Stimulated activated CD4-positive, alpha-beta T cell treated with anti-CD3 and anti-CD28 coated beads, Interleukin-15, amount 100 ng/mL, for 48 hours (primary cell): Measurements from ENCODE around the gene NLN.
"Not testable (repeated sequence)": the region's sequence is repeated elsewhere in the genome, so short reads cannot be mapped to it uniquely, and the experiment has no call there.

Source experiments
- DNase-seq, 2 donors: peaks; one replicate each; pipeline ENCODE4 v3.0.0-alpha.2; 2020; ENCODE audit warnings: low read depth in 2 of 2

The NLN gene

DNA sequence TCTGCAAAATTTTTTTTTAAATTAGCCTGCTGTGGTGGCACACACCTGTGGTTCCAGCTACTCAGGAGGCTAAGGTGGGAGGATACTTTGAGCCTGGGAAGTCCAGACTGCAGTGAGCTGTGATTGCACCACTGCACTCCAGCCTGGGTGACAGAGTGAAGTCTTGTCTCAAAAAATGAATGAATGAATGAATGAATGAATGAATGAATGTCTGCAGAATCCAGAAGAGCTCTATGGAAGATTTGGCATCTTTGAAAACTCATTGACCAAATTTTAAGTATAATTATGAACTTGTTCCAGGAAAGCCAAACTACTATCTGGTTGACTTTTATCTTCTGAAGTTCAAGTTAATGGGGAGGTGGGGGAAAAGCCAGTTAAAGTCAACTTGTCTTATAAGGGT is 110.1 kb downstream of the NLN start:
- no peak for DNase-seq

DNA sequence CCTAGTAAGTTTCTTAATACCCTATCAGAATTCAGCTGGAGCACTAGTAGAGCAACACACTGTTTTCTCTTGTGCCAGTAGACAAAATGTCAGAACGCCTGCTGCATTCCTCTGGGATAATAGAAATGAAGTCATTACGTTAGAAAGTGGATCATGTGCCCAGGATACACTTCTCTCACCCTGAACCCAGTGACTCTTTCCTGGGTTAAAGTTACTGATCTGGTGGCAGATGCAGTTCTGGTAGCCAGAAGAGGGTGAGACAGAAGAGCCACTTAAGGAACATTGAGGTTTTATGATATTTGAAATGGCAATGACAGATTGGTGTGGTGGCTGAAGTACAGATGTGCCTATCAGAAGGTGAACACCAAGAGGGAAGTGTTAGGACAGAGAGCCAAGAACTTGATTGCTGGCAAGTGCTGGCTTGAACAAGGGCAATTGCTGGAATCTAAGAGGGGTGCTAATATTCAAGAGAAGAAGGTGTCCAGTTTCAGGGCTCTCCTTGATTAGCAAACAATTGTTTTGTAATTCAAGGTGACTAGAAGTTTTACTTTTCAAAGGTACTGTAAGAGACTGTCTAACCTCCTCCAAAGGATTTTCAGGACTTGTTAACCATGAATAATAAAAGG is 110.7 kb downstream of the NLN start:
- no peak for DNase-seq

DNA sequence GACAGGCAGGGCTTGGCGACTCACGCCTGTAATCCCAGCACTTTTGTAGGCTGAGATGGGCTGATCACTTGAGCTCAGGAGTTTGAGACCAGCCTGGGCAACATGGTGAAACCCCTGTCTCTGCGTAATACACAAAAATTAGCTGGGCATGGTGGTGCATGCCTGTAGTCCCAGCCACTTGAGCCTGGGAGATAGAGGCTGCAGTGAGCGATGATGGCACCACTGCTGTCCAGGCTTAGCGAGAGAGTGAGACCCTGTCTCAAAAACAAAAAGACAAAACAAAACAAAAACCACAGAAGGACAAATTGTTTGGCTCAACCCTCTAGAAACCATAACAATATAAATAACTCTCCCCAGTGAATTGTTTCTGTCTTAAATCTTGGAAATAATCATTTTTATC is 111.8 kb downstream of the NLN start:
- DNase-seq = no peak

DNA sequence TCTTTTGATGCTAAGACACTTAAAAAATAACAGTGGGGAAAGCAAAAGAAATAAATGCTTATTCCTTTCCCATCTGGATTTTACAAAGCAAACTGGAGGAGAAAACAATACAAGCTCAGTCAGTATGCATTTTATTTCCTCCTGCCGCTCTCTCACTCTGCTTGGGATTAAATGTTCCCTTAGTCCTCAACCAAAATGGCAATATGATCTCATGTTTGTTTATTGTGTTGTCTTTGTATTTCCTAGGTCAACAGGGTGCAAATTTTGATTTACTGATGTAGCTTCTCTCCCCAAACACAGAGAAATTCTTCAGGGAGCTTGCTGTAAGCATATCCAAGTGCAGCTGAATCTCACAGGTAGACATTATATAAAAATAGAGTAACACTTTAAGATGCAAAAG is 112.3 kb downstream of the NLN start:
- DNase-seq = no peak

DNA sequence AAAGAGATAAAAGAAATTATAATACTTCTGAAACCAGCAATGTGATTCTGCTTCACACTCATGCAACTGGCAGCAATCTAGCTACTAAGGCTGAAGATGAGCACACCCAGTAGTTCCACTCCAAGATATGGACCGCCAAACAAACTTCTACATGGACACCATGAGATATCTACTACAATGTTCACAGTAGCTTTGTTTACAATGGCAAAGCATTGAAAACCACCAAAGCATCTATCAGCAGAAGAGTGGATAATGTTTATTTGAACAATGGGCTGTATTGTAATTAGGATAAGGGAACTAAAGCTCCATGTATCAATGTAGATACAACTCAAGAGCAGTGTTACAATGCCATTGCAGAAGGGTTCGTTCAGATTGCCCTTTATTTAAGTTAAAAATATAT is 113.2 kb downstream of the NLN start:
- no peak for DNase-seq

DNA sequence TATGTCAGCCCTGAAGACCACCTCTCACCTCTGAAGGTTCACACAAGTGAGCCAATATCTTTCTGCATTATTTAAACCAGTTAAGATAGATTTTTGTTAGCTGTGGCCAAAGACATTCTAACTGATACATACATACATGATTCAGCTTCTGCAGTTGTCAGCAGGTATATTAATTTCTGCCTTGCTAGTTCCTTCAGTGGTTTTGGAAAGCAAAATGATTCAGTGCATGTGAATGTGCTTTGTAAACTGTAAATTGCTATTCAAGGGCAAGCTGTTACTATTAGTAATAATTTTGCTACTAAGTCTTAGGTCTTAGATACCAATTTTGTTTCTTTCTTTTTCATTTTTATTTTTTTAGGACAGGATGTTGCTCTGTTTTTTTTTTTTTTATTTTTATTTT is 115.1 kb downstream of the NLN start:
- no peak for DNase-seq

DNA sequence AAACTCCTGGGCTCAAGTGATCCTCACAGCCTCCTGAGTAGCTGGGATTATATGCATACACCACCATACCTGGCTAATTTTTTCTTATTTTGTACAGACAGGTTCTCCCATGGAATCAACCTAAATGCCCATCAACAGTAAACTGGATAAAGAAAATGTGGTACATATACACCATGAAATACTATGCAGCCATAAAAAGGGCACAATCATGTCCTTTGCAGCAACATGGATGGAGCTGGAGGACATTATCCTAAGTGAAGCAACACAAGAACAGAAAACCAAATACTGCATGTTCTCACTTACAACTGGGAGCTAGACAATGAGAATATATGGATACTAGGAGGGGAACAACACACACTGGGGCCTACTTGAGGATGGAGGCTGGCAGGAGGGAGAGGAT is 117.2 kb downstream of the NLN start:
- not testable (repeated sequence) for DNase-seq

DNA sequence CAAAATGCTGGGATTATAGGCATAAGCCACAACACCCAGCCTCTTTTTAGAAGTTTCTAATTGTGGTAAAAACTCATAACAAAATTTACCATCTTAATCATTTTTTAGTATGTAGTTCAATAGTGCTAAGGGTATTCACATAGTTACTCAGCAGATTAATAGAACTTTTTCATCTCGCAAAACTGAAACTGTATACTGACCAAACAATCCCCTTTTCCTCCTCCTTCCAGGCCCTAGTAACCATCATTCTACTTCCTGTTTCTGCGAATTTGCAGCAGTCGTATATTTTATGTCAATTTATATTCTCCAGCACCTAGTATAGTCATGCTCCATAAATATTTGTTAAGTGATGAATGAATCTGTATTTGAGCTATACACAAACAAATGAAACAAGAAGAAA is 118.1 kb downstream of the NLN start:
- DNase-seq = no peak

DNA sequence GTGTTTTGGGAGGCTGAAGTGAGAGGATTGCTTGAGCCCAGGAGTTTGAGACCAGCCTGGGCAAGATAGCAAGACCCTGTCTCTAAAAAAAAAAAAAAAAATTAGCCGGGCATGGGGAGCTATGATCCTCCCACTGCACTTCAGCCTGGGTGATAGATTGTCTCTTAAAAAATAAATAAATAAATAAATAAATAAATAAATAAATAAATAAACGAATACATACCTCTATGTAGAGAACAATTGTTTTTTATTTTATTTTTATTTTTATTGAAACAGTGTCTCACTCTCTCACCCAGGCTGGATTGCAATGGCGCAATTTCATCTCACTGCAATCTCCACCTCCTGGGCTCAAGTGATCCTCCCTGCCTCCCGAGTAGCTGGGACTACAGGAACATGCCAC is 122.8 kb downstream of the NLN start:
- DNase-seq = not testable (repeated sequence)

DNA sequence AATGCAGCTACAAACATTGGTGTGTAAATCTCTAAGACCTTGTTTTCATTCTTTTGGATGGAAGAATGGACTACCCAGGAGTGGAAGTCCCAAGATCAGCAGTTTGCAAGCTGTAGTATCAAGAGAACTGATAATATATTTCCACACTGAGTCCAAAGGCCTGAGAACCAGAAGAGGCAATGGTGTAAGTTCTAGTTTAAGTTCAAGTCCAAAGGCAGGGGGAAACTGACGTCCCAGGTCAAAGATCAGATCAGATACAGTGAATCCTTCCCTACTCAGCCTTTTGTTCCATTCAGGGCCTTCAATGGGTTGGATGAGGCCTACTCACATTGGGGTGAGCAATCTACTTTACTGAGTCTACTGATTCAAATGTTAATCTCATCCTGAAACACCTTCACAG is 124.1 kb downstream of the NLN start:
- DNase-seq = no peak

DNA sequence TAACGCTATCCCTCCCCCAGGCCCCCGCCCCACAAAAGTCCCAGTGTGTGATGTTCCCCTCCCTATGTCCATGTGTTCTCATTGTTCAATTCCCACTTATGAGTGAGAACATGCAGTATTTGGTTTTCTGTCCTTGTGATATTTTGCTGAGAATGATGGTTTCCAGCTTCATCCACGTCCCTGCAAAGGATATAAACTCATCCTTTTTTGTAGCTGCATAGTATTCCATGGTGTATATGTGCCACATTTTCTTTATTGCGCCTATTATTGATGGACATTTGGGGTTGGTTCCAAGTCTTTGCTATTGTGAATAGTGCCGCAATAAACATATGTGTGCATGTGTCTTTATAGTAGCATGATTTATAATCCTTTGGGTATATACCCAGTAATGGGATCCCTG is 125.0 kb downstream of the NLN start:
- not testable (repeated sequence) for DNase-seq

DNA sequence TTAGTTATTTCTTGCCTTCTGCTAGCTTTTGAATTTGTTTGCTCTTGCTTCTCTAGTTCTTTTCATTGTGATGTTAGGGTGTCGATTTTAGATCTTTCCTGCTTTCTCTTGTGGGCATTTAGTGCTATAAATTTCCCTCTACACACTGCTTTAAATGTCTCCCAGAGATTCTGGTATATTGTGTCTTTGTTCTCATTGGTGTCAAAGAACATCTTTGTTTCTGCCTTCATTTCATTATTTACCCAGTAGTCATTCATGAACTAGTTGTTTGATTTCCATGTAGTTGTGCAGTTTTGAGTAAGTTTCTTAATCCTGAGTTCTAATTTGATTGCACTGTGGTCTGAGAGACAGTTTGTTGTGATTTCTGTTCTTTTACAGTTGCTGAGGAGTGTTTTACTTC is 127.9 kb downstream of the NLN start:
- not testable (repeated sequence) for DNase-seq

DNA sequence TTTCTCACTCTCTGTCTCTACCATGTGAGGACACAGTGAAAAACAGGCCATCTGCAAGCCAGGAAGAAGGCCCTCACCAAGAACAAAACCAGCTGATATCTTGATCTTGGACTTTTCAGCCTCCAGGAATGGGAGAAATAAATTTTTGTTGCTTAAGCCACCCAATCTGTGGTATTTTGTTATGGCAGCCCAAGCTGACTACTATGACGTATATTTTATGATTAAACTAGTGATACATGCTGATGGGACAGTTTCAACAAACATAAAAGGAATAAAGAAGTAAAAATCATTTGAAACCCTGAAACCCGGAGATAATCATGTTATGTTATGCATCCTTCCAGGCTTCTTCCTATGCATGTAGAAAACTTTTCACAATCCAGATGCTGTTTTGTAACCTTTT is 132.9 kb downstream of the NLN start:
- no peak for DNase-seq

DNA sequence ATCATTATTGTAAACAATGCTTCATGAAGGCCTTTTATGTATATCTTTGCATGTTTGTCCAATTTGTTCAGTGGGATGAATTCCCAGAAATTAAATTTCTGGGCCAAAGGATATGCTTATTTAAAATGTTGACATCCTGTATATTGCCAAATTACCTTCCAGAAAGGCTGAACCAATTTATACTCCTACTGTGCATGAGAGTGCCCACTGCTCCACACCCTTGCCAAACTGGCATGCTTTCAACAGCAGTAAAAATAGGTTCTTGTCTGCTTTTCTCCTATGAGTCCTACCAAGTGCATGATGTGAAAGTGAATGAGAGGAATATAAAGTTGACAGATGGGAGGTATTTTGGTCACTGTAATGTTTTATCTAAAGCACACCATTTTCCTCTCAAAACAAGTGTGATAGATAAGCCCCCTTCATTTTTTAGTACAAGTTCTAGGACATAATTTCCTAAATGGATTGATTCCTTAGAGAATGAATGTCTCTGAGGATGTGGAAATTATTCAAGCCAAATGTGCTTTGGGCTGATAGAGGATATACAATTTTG is 133.8 kb downstream of the NLN start:
- DNase-seq = no peak

DNA sequence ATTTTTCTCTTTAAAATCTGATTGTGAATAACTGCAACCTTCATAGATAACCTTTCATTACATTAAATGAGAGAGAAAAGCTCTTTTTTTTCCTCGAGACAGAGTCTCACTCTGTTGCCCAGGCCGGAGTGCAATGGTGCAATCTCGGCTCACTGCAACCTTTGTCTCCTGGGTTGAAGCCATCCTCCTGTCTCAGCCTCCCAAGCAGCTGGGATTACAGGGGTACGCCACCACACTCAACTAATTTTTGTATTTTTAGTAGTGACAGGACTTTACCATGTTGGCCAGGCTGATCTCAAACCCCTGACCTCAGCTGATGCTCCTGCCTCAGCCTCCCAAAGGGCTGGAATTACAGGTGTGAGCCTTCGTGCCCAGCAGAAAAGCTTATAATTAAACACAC is 134.5 kb downstream of the NLN start:
- no peak for DNase-seq

DNA sequence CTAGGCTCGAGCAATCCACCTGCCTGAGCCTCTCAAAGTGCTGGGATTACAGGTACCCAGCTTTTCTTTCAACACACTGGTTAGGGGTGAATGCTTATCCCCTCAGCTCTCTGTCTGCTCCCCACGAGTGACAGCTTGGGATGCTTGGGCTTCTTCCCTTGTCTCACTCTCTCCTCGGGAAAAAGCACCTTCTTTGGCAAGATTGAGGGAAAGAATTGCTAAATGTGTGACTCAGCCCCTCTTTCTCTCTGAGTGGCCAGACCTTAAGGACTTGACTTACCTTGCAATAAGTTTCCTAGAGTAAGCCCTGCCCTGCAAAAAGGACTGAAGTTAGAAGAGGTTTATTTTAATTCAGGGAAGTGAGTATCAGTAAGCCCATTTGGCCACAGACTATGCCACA is 136.3 kb downstream of the NLN start:
- DNase-seq = no peak

DNA sequence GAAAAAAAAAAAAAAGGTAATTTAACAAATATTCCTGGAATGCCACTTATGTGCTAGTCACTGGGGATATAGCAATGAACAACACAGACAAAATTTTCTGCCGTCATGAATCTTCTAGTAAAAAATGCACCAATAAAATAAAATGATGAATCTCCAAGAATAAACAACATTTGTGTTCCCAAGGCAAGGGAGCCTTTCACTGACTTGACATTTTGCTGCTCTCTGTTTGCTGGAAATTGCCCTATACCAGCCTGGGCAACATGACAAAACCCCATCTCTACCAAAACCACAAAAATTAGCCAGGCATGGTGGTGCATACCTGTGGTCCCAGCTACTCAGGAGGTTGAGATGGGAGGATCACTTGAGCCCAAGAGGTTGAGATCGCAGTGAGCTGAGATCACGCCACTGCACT is 139.8 kb downstream of the NLN start:
- DNase-seq = no peak

DNA sequence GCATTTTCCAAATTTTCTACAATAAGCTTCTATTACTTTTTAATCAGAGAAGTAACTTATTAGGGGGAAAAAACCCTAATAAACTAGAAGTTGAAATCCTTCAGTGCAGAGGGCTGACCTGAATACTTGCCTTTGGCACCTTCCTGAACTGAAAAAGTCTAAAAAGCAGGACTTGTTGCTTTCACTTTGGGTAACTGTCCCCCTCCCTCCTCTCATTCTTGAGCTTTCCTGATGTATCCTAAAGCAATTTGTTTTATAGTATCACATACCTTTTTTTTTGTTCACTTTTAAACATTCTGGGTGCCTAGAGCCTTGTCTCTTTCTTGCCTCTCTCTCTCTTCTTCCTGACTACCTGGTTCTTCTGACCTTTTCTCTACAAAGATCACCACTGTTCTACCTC is 140.4 kb downstream of the NLN start:
- DNase-seq = no peak

DNA sequence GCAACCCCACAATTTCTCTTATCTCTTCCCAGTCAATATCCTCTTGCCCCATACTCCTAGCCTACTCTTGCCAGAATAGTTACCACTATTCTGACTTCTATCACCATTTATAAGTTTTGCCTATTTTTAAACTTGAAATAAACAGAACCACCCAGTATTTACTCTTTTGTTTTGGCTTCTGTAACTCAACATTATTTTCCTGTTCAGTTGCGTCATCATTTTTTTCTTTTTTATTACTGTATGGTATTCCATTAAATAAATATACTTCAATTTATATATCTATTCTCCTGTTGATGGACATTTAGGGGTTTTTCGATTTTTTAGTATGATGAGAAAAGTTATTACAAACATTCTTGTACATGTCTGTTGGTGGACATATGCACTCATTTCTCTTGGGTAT is 141.7 kb downstream of the NLN start:
- no peak for DNase-seq

DNA sequence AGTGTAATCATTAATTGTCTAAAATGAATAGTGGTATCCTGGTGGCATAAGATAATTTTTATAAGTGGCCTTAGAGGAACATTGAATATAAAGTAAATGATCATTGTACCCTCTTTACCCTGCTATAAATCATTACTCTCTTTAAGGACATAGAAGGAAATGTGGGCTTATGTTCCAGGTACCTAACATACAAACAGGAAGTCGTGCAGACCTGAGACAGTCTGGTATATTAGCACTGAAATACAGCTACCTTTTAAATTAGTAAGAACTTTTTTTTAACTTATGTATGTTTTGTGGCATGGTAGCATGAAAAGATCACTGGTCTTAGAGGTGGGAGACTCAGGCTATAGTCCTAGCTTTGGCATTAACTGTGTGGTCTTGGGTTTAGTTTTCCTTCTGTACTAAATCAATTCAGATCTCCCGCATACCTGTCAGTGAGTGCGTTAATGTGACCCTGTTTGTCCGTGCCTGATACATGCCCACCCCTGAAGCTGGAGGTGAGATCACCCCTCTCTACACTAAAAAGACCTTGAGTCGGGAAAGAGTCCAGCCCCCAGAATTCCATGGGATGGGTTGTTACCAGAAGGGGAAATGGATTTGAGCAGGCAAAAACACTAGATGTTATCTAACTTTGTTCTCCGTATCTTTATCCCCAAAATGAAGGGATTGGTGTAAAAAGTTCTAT is 145.0 kb downstream of the NLN start:
- DNase-seq = no peak

DNA sequence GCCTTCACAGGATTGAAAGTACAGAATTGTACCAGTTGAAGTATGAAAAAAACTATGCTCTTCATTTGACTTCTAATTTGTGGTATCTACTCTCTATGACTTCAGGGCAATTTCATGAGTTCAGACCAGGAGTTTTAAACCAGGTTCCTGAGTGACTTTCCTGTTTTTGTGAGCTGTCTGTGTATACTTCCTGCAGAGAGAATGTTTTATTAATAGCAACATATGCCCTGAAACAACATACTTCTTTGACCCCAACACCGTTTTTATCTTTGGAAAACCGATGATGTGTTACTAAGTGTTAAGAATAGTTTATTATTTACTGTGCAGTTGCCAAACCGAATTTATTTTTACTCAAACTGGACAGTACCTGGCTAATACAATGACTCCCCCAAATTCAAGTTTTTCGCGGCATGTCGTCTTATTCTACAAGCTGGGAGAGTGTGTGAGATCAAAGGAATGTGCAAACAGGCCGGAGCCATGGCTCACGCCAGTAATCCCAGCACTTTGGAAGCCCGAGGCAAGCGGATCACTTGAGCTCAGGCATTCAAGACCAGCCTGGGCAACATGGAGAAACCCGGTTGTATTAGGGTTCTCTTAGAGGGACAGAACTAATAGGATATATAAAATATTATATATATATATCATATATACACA is 145.7 kb downstream of the NLN start:
- no peak for DNase-seq

DNA sequence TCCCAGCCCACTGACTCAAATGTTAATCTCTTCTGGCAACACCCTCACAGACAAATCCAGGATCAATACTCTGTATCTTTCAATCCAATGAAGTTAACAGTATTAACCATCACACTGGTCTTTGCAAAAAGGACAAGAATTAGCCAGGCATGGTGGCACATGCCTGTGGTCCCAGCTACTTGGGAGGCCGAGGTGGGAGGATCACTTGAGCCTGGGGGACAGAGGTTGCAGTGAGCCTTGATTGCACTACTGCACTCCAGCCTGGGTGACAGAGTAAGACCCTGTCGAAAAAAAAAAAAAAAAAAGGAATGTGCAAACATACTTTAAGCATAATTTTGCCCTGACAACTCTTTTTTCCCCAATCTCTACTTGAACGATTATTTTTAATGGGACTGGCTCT is 146.5 kb downstream of the NLN start:
- no peak for DNase-seq

DNA sequence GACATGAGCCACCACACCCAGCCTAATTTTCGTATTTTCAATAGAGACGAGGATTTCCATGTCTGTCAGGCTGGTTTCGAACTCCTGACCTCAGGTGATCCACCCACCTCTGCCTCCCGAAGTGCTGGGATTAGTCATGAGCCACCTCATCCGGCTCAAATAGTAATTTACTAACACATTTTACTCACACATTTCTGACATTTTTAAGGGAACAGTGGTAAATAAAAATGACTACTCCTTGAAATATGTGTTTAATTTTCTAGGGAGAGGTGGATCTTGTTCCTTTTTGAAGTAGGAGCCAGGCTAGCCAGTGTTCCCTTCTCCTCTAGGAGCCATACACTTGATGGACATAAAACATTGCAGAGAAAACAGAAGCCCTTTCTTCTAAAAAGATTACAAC is 149.2 kb downstream of the NLN start:
- no peak for DNase-seq
